NCI-H2196 treated with DMSO at 0.1 percent for 48 hours (cell line): ENCODE data around the gene CACNG6.
A peak's percentile ranks its signal among the peaks of the same experiment; 100 is the strongest.

Experiments used
- DNase-seq: peaks from one replicate; lab custom pipeline; 2025; ENCODE audit not compliant: unreplicated experiment; lab: John Stamatoyannopoulos, UW

The CACNG6 gene

GRCh38 chr19:53966931-53967330 lies 24.5 kb upstream of the CACNG6 start:
- DNase-seq: no peak

GRCh38 chr19:53969366-53969765 lies 22.1 kb upstream of the CACNG6 start:
- no peak for DNase-seq

DNA sequence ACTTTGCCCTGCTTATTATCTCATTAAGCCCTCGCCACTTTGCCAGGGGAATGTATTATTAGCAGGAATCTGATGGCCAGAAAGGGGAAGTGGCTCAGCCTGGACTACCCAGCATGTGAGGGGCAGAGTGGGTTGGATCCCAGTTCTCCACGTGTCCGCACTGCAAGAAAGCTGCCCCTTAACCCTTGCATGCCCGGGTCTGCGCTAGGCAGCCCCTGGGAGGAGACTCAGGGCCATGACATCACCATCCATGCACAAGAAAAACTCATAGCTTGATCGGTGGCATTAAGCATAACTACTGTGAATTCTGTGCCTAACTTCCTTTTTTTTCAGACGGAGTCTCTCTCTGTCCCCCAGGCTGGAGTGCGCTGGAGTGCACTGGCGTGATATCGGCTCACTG lies 19.8 kb upstream of the CACNG6 start:
- DNase-seq: no peak

GRCh38 chr19:53977429-53977990 lies 13.9 kb upstream of the CACNG6 start:
- peak; percentile 6 for DNase-seq

DNA sequence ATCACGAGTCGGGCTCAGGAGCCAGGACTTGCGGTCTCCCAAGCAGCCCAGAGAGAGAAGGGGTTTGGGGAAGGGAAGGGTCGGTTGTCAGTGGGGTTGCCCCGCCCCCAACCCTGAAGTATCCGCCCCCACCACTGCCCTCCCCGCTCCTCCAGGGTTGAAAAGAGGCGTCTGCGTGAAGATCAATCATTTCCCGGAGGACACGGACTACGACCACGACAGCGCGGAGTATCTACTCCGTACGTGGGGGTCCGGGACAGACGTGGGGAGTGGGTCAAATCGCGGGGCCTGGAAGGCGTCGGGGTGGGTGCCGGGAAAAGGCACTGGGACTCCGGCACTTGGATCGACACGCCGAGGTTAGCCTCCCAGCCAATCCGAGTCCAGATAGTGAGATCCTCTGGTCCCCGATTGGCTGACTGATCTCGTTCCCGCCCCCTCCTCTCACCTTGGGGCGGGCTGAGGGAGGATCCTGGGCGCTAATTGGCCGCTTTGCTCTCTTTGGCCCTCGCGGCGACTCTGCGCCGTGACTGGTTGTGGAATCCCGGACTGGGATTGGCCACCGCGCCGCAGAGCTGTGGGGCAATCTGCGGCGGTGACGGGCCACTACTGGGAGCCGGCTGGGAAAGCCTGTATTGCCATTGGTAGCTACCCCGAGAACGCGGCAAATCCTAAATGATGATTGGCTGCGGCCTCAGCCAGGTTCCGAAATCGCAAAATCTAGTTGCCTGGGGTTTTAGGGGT lies 13.3 kb upstream of the CACNG6 start:
- DNase-seq: no peak

DNA sequence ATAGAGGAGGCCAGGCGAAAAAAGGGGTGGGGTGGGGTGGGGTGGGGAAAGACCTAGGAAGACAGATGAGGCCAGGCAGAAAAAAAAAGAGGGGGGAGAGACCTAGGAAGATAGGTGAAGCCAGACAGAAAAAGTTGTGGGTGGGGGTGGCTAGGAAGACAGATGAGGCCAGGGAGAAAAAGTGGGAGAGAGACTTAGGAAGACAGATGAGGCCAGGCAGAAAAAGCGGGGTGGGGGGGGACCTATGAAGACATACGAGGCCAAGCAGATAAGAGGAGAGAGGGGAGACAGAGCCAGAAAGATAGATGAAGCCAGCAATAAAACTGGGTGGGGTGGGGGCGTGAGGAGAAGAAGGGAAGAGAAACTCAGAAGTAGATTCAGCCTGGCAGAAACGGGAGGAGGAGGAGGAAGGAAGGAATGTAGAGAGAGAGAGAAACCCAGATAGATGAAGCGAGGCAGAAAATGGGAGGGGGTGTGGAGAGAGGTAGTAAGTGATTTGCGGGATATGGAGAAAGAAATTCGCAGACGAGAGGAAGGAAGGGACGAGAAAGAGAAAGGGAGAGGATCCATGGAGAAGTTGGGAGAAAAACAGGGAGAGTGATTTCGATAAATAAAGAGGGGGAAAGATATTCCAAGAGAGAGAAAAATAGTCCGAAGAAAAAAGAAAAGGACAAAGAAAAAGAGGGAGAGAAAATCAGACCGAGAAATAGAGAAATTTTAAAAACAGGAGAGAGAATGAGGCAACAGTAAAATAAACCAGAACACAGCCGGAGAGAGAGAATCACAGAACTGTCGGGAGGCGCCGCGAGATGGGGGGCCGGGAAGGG lies 12.2 kb upstream of the CACNG6 start:
- DNase-seq: no peak

DNA sequence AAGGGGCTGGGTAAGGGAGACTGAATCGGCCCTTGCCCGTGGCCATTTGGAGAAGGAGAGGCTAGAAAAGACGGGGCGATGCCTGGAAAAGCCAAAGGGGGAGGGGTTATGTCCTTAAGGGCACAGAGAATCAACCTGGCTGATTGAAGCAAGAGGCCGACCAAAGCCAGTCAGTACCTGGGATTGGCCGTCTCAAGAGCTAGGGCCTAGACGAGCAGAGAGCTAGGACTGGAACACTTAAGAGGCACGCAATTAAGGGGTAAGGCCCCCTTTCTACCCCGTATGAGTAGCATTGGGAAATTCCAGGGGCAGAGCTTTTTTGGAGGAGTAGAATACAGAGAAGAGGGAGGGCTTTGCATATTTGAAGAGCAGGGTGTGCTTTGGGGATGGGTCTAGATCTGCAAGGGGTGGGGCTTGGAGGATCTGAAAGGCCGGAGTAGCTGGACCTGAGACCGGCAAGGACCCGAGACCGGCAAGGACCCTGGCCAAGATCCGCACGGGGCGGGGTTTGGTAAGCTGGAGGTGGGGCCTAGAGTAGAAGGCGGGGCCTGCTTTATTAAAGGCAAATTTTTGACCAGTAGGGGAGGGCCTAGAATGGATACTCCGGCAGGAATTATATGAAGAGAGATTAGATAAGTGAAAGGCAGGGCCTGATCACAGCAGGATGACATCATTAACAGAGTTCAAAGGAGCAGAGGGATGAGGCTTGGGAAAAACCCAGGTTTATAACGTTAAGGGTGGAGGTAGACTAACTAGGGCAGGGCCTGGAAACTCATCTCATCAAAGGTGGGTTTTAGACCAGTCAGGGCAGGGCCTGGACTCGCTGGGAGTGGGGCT lies 10.7 kb upstream of the CACNG6 start:
- DNase-seq: no peak

DNA sequence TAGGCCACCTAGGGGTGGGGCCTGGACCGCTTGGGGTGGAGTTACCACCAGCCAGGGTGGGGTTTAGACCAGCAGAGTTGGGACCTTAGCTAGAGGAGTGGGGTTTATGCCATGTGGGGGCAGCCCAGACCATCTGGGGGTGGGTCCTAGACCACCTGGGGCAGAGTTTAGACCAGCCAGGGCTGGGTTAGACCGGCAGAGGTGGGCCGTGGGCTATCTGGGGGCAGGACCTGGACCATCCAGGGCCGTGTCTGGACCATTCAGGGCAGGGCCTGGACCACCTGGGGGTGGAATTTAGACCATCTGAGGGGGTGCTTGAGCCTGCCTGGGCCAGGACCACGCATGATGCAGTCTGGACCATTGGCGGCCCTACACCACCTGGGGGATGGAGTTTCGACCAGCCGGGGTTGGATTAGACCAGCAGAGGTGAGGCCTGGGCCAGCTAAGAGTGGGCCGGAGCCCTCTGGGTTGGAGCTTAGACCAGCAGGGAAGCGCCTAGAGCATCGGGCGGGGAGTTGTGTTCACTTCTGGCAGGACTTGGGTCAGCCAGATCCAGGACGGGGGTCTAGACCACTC lies 10.0 kb upstream of the CACNG6 start:
- no peak for DNase-seq

- no peak for DNase-seq
These were observed 9.4 kb upstream of the CACNG6 start for GRCh38 chr19:53982001-53982451.

DNA sequence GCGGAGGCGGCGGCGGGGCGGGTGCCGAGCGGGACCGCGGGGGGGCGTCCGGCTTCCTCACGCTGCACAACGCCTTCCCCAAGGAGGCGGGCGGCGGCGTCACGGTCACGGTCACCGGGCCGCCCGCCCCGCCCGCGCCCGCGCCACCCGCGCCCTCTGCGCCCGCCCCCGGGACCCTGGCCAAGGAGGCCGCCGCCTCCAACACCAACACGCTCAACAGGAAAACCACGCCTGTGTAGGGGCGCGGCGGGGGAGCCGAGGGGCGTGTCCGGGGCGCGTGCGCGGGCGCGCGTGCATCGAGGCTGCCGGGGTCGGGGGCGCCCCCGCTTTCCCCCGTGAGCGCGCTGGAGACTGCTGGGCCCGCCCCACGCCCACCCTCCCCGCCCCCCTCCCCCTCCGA lies 8.8 kb upstream of the CACNG6 start:
- DNase-seq: no peak

GRCh38 chr19:53983457-53984289 lies 7.8 kb upstream of the CACNG6 start:
- no peak for DNase-seq

- no peak for DNase-seq
These were observed 5.6 kb upstream of the CACNG6 start for GRCh38 chr19:53985863-53986262.

- no peak for DNase-seq
These were observed 2.5 kb upstream of the CACNG6 start for GRCh38 chr19:53988981-53989380.

GRCh38 chr19:53989600-53990533 lies 1.6 kb upstream of the CACNG6 start:
- no peak for DNase-seq

DNA sequence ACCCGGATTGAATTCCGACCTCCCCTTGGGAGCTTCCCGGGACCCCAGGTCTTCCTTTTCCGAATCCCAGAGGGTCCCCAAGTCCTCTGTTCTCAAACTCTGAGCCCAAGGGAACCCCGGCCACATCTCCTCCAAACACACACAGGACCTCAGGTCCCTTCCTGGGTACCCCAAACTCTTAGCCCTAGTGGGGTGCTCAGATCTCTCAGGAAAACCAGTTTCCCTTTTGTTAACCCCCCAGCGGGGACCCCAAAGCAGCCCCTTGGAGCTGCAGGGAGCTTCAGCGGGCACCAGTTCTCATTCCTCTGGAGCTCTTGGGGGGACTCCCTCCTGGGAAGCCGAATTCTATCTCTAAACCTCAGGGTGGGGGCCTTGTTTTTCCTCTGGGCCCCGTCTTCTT lies 774 bp downstream of the CACNG6 start:
- DNase-seq: no peak

DNA sequence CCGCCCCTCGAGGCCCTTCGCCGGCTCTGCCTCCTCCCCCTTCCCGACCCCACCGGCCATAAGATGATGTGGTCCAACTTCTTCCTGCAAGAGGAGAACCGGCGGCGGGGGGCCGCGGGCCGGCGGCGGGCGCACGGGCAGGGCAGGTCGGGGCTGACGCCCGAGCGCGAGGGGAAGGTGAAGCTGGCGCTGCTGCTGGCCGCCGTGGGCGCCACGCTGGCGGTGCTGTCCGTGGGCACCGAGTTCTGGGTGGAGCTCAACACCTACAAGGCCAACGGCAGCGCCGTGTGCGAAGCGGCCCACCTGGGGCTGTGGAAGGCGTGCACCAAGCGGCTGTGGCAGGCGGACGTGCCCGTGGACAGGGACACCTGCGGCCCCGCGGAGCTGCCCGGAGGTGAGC lies 1.4 kb downstream of the CACNG6 start:
- no peak for DNase-seq

- no peak for DNase-seq
These were observed 2.0 kb downstream of the CACNG6 start for GRCh38 chr19:53993448-53993847.

DNA sequence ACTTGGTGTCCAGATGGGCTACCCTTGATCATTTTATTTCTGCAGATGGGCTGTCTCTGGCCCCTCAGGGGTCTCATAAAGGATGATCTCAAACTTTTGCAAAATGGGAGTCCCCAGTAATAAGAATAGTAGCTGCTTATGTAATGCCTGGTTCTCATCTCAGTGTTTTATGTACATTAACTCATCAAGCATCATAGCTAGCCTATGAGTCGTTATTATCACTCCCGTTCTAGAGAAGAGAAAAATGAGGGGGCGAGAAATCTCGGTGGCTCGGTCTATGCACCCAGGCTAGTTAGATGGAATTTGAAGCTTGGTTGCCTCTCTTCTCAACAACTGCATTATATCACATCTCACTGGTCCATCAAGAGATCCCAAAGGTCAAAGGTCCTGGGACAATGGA lies 3.4 kb downstream of the CACNG6 start:
- no peak for DNase-seq

- no peak for DNase-seq
These were observed 6.8 kb downstream of the CACNG6 start for GRCh38 chr19:53998223-53998622.
